GM19455 (cell line): ENCODE data around the gene CENPT.
A peak's percentile ranks its signal among the peaks of the same experiment; 100 is the strongest.

ENCODE experiments used
- ATAC-seq: cut with Tn5 transposase; IDR thresholded peaks from one replicate; pipeline ENCODE4 v1.9.1; 2021; ENCODE audit not compliant: unreplicated experiment

The CENPT gene

DNA sequence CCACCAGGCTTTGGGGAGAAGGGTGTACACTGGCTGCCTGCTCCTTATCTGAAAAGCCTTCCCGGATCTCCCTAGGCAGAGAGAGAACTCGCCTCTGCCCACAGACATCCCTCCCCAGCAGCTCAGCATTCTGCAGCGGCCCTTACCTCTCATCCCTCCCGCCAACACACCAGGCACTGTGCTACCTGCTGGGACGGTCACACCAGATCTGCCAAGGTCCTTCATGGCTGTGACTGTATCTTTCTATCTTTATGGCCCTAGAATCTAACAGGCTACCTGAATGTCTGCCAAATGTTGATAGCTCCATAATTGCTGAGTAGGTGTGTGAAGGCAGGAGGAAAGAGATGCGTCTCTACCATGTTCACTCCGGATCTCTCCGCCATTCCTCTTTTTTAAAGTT is 32.9 kb downstream of the CENPT start:
- no peak for ATAC-seq

DNA sequence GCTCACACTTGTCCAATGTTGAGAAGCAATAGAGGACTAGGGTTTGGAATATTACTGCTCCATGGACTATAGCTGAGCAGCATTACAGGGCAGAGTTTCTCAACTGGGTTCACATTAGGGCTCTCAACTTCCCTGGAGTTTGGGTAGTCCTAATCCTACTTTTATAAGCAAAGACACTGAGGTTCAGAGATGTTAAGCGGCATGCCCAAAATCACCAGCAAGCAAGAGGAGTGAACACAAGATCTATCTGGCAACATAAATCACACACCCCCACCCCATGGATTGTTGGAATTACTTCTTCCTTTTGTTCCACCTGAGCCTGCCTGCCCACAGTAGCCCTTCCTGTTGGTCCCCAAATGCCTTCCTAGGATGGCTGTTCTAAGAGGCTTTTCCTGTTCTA is 35.6 kb downstream of the CENPT start:
- ATAC-seq: no peak

DNA sequence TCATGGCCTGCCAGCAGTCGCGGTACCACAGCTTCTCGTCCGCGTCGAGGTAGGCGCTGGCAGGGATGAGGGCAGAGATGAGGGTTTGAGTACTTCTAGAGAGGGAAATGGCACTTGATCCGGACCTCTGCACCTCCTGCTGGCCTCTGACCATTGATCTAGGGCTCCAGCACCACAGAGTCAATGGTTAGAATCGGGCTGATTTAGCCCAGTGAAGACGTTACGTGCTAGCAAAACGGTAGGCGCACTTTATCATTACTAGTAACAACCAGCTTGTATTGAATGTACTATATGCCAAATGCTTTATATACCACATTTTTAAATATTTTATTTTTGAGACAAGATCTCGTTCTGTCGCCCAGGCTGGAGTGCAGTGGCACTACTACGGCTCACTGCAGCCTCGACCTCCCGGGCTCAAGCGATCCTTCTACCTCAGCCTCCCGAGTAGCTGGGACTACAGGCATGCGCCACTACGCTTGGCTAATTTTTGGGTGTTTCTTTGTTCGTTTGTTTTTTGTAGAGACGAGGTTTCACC is 40.3 kb downstream of the CENPT start:
- no peak for ATAC-seq

DNA sequence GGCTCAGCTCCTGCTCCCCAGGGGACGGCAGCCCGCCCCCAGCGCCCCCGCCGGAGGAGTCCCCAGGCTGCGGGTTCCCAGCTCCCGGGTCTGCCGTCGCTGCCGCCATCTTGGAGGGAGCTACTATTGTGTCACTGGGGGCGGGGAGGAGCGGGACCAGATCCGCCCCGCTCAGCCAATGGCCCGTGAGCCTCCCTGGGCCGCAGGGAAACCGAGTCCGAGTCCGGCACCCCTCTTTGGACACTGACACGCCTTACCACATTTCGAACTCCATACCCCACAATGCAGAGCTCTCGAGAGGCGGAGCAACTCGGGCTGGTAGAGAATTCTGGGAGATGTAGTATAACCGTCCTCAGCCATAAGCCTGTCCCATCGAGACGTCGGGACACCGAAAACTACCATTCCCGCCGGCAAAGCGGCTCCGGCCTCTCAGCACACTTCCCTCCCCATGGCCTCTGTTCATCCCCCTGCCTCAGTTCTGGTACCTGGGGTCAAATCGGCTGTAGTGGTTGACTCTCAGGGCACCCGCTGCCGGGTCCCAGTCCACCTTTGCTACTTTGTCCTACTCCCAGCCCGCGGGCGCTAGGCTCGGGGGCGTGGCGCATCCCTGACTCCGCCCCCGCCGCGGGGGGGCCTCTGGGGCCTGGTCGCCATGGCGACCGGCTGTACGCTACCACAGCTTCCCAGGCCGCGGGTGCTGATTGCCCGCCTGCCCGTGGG is 40.9 kb downstream of the CENPT start, which contains the start of the genes RANBP10 and TSNAXIP1:
Gene RANBP10, minus strand, starts transcription at position 133 of the 720 bp plus-strand sequence. Its CDS starts 24 bp downstream, at position 109.
Gene TSNAXIP1, plus strand, starts transcription at position 462 of the 720 bp plus-strand sequence. CDS start 261 bp downstream, outside the sequence.
- peak; percentile 95 for ATAC-seq

DNA sequence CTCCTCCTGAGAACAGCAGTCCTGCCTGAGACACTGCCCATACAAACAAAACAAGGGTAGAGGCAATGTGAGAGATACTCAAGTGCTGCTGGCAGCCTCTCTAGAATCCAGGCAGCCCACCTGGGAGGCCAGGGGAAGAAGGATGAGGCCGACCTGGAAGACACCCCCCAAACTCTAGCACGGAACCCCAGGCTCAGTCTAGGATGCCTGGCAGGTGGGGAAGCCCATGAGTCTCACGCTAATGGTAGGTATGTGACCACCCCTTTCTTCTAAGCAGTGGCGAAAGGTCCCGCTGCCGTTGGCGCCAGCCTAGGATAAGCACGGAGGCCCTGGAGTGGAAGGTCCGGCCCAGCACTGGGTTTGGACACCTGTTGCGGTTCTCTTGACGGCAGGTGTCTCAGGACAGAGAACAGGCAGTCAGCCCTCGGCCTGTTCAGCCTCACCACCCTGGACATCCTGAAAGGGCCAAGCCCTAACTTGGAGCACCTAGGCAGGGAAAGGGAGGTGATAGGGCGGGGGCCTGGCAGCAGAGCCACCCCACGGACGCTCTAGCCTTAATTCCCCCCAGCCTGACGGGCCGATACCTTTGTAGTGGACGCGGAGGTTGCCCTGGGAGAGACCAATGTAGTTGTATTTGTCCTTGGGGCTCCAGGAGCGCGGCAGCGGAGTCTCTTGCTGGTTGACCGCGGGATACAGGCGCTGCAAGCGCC is 41.6 kb downstream of the CENPT start:
- ATAC-seq: peak; percentile 1

DNA sequence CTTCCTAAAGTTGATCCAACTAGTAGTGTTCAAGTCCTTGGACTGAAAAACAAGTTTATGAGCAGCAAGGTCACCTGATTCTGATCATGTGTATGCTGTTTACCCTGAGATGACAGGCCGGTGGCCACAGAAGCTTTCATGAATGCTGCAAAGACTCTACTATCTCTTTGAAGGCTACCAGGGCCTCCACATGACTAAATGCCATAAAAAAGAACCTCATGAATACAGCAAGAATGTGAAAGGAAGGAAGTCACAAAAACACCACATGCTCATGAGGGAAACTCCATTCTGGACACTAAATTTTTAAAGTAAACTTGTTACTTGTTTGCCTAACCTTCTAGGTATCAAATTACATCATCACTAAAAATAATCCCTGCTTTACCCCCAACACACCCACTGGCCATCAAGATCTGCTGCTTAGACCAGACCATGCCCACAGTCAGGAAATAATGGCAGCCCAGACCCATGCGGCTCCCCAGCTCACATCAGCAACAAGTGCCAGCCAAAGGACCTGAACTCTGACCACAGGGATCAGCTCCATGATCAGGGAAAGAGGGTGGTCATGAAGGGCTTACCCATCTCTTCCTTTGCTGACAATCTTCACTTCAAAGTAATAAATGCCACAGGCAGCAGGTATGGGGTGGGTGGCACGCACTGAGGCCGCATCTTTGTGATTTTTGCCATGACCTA is 42.5 kb downstream of the CENPT start:
- no peak for ATAC-seq

DNA sequence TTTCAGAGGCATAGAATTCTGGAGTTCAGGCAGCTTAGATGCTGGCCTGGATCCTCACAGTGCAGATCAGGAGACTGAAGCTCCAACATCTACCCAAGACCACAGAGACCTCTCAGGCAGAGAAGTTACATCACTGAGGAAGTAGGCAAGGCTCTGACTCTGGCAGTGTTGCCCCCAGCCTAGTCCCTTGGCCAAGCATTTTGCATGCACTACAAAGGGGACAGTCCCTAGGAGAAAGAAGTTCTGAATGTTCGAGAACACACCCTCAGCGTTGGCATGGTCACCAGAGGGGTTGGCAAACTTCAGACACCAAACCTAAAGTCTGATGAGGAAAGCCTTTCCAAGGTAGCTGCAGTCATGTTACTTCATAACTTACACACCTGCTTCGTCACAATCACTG is 43.6 kb downstream of the CENPT start:
- ATAC-seq: no peak

DNA sequence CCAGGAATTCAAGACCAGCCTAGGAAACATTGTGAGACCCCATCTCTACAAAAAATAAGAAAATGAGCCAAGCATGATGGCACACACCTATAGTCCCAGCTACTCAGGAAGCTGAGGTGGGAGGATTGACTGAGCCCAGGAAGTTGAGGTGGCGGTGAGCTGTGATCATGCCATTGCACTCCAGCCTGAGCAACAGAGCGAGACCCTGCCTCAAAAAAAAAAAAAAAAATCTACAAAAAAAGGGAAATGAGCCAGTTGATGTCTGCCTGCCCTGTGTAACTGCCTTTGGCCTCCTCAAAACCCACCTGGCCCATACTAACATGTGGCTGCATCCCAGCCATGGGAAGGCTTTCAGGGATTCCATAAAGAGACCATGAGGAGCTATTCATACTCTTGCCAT is 45.6 kb downstream of the CENPT start:
- ATAC-seq: no peak

DNA sequence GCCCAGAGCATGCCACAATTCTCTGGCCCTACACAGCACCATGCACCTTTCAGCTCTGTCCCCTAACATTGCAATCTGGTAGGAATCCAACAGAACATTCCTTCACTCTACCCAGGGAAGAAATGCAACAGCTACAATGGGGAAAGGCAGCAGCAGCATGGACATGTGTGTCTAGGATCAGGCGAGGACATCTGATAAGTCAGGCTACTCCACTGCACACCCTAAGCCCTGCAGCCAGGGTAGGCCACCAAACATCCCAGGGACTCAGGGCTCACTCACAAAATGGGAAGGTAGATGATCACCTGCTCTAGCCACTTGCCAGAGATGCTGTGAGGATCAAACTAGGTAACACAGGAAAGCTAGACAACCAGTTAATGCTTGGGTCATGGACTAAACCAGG is 46.3 kb downstream of the CENPT start:
- ATAC-seq: no peak

DNA sequence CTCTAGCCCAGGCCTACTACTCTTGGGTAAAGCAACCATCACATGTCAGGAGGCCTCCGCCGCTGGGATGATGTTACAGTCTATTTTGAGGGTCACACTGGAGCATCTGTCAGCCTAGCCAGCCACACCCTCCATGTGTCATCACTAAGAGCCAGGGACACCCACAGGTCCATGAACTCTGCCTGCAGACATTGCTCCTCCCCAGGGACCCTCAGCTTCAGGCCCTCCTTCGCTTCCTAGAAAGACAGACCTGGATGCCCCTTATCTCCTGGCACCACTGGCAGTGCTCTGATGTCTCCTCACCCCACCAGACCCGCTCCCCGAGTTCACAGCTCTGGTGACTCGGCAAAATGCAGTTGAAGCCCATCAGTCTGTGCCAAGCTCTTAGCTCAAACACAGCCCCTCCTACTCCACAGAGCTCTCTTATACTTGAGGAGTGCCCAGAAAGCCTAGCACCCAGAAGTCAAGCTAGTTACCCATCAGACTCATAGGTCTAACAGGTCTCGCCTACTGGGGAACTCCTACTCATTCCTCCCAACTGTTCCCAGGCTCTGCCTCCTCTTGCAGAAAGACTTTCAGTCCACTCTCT is 47.1 kb downstream of the CENPT start:
- ATAC-seq: no peak

DNA sequence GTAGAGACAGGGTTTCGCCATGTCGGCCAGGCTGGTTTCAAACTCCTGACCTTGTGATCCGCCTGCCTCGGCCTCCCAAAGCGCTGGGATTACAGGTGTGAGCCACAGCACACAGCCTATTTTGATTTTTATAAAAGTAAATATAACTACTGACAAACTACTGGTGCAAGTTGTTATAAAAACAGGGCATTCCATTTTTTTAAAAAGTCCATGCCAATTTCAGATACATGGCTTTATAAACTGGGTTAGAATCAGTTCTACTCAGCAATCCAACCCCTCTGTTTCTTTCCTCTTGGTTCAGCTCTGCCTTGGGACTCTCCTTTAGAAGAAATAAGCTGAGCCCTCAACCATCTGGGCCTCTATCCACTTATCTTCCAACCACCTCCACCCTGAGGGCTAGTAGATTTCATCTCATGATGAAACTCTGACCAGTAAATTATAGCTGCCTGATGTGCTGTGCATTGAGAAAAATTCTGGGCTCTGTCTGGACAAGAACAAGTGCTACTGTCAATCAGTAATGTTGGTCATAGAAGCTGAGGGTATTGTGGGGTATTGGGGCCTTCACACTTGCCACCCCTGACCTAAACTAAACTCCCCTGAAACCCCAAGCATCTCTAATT is 51.3 kb downstream of the CENPT start:
- ATAC-seq: no peak

DNA sequence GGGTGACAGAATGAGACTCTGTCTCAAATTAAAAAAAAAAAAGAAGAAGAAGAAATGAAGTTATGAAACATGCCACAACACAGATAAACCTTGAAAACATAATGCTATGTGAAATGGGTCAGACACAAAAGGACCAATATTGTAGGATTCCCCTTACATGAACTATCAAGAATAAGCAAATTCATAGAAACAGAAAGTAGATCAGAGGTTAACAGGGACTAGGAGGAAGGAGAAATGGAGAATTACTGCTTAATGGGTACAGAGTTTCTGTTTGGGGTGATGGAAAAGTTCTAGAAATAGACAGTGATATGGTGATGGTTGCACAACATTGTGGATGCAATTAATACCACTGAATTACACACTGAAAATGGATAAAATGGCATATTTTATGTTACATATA is 57.4 kb downstream of the CENPT start:
- no peak for ATAC-seq

DNA sequence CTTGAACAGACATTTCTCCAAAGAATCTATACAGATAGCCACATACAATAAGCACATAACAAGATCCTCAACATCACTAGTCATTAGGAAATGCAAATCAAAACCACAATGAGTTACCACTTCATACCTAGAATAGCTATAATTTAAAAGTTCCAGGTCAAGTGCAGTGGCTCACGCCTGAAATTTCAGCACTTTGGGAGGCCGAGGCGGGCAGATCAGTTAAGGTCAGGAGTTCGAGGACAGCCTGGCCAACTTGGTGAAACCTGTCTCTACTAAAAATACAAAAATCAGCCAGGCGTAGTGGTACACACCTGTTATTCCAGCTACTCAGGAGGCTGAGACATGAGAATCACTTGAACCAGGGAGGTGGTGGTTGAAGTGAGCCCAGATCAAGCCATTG is 61.0 kb downstream of the CENPT start:
- no peak for ATAC-seq

DNA sequence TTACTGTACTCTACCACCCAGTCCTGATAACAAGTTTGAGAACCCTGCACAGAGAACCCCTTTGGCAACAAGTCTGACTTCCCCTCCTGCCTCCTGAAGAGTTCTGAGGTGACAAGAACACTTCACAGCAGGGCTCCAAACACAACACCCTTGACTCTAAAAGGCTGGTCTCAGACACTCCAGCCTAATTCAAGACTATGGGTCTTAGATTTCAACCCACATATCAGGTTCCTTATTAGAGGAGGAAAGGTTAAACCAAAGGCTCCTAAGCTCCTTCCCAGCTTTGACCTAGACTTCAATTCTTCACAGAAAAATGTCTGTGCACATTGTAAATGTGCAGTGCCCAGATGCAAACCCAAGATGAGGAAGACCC is 64.2 kb downstream of the CENPT start:
- no peak for ATAC-seq

DNA sequence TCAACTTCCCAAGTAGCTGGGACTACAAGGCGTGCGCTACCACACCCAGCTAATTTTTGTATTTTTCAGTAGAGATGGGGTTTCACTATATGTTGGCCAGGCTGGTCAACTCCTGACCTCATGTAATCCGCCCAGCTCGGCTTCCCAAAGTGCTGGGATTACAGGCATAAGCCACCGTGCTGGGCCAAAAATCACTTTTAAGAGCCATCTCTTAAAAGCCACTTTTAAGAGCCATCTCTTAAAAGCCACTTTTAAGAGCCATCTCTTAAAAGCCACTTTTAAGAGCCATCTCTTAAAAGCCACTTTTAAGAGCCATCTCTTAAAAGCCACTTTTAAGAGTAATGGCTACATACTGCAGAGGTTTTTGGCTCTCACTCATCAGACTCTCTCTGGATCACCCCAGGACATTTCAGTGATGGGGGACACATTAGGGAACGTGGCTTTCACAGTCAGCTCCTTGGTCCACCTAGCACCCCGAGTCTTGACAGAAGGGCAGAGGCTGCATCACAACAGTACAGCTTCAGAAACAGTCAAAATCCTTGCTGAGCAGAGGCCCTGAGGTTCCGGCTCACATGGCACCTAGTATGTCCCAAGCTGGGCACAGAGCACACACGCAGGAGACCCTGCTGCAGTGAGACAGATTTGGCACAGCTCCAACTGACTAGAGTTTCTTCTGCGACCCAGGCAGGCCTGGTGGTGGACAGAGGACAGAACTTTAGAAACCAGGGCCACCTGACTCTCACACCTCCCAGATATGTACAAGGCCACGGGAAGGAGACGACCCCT is 64.7 kb downstream of the CENPT start:
- no peak for ATAC-seq

DNA sequence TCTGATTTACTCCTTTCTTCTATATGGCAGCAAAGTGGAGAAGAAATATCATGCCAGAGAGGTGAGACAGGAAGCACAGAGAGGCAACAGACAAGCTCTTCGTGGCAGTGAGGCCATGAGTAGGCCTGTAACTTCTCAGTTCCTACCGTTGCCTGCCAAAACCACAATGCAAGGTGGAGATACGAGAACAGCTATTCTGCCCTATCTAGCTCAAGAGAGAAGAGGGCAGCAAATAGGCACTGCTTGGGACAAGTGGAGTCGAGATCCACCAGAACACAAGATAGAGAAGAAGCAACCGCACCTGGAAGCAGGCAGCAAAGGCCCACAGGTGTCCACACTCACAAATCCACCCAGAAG is 66.0 kb downstream of the CENPT start:
- no peak for ATAC-seq

DNA sequence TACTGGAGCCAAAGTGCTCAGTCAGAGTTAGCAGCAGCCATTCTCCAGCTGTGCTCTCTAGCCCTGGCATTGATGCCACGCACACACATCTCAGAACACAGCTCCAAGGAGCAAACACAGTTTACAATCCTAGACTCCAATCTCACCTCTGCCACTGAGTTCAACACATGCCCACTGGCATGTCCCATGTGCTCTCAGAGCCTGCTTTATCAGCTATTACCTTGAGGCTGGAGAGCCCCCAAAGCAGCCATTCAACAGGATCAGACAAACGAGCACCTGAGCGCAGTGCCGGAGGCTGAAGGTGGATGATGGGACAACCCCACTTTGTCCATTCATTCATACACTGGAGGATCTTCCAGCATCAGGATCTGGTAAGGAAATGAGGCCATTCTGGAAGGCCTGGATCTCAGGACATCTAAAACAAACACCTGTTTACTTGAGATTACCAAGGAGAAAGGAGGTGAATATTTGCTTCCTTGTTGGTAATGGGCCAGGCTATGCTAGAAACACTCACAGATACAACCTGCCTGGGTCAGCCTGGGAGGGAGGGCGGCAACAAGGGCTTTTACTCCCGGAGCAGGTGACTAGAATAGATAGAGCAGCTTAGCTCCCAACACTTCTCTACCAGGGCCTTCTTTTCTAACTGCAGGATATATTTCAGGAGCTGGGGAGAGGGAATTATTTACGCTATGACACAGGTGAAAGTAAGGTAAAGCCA is 66.5 kb downstream of the CENPT start:
- no peak for ATAC-seq

DNA sequence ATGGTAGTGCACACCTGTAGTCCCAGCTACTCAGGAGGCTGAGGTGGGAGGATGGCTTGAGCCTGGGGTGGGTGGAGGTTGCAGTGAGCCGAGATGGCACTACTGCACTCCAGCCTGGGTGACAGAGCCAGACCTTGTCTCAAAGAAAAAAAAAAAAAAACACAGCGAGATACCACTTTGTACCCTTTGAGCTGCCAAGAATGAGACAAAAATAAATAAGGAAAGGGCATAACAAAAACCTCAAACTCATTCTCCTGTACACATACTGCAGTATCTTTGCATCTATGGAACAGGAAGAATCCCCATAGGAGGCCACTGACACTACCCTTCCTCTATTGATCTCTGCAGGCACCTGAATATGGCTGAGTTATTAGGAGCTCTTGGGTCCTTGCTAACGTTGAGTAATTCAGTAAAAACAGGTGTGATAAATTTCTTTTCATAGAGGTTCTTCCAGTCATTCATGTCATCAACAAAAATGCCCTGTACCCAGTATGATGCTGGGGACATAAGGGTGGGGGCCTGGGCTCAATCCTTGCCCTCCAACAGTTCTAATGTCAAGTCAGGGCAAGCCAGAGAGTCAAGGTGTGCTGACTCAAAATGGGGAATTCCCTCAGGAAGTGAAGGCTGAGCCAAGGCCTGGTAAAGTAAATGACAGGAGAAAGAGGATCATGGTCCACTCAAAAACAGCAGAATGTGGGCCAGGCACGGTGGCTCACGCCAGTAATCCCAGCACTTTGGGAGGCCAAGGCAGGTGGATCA is 68.1 kb downstream of the CENPT start:
- no peak for ATAC-seq
